OCI-LY3 (cell line): ENCODE measurements around the gene PET117.
"Not testable (repeated sequence)": the region's sequence is repeated elsewhere in the genome, so short reads cannot be mapped to it uniquely, and the experiment has no call there.

Source experiments
- H2AFZ ChIP-seq: fragments of 200-600, 300-600 bp; shearing (Covaris generic); 2 replicates; pipeline ENCODE4 v1.6.0; 2014; ENCODE audit warnings: antibody characterized with exemption, low read depth, low read length
- H3K27ac ChIP-seq: fragments of 200-600, 300-600 bp; sonication (generic); 2 replicates; pipeline ENCODE4 v1.5.1; 2014; ENCODE audit warnings: mild to moderate bottlenecking, low read length, moderate library complexity, mixed read lengths
- H3K27me3 ChIP-seq: fragments of 200-600, 300-600 bp; sonication (generic); 2 replicates; pipeline ENCODE4 v1.6.1; 2014; ENCODE audit warnings: low read depth, low read length, mixed read lengths
- H3K36me3 ChIP-seq: fragments of 200-600, 300-600 bp; sonication (generic); replicated peaks from 2 replicates; pipeline ENCODE3; 2014; ENCODE audit warnings: low read depth, low read length, mixed read lengths
- H3K4me1 ChIP-seq: fragments of 300-600, 200-600 bp; sonication (generic); 2 replicates; pipeline ENCODE4 v1.6.1; 2014; ENCODE audit warnings: low read length, mixed read lengths
- H3K4me2 ChIP-seq: fragments of 200-600, 300-600 bp; sonication (generic); 2 replicates; pipeline ENCODE4 v1.6.1; 2014; ENCODE audit warnings: low read length, mixed read lengths
- H3K4me3 ChIP-seq: fragments of 300-600, 200-600 bp; sonication (generic); 2 replicates; pipeline ENCODE4 v1.5.1; 2014; ENCODE audit warnings: antibody characterized with exemption, mild to moderate bottlenecking, low read length, moderate library complexity
- H3K79me2 ChIP-seq: fragments of 300-600, 200-600 bp; shearing (Covaris generic); 2 replicates; pipeline ENCODE4 v1.6.1; 2014; ENCODE audit warnings: mild to moderate bottlenecking, low read length, mixed read lengths
- H3K9ac ChIP-seq: fragments of 300-600, 200-600 bp; shearing (Covaris generic); 2 replicates; pipeline ENCODE4 v1.6.0; 2014; ENCODE audit warnings: mild to moderate bottlenecking, low read length, moderate library complexity
- H3K9me3 ChIP-seq: fragments of 200-600, 300-600 bp; shearing (Covaris generic); 2 replicates; pipeline ENCODE4 v1.6.1; 2014; ENCODE audit warnings: low read length, mixed read lengths; ENCODE audit not compliant: insufficient read depth
- H4K20me1 ChIP-seq: fragments of 200-600, 300-600 bp; sonication (generic); 2 replicates; pipeline ENCODE4 v1.6.1; 2016; ENCODE audit warnings: low read length, mixed read lengths; ENCODE audit not compliant: insufficient read depth
- EZH2phosphoT487 ChIP-seq: fragments of 200-600 bp; shearing (Covaris generic); IDR thresholded peaks from 2 replicates; pipeline ENCODE4 v1.6.1; 2018; ENCODE audit warnings: antibody characterized with exemption, mixed run types, low read depth
- TF ChIP-seq, protein P1 (sequence below): fragments of 200-600, 300-600 bp; sonication (generic); IDR thresholded peaks from 2 replicates; pipeline ENCODE4 v1.5.1; 2014; ENCODE audit warnings: antibody characterized with exemption, low read length, low read depth

The PET117 gene

DNA sequence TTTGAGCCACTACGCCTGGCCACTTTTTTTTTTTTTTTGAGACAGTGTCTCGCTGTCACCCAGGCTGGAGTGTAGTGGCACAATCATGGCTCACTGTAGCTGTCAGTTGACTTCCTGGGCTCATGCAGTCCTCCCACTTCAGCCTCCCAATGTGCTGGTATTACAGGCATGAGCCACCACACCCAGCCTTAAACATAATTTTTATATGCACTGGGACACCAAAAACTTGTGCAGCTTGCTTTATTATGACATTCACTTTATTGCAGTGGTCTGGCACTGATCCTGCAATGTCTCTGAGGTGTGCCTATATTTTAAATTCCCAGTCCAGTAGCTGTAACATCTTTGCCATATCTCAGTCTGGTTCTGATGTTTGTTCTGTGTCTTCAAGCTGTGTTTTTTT lies 34.7 kb downstream of the PET117 start:
- H2AFZ ChIP-seq: no peak overlapping the region
- H3K9me3 ChIP-seq: no peaks in the 10 kb centered on the region
- H3K79me2 ChIP-seq: peaks cover 49% of the 10 kb centered on the region
- no peak overlapping the region for H3K9ac ChIP-seq
- H3K4me1 ChIP-seq: no peaks in the 10 kb centered on the region
- H3K27me3 ChIP-seq: no peaks in the 10 kb centered on the region
- no peak overlapping the region for H3K4me3 ChIP-seq
- peaks cover 3% of the 10 kb centered on the region; the same call in 1 of the 2 replicates for H4K20me1 ChIP-seq
- H3K36me3 ChIP-seq: peaks cover 33% of the 10 kb centered on the region
- TF ChIP-seq, protein P1, sequence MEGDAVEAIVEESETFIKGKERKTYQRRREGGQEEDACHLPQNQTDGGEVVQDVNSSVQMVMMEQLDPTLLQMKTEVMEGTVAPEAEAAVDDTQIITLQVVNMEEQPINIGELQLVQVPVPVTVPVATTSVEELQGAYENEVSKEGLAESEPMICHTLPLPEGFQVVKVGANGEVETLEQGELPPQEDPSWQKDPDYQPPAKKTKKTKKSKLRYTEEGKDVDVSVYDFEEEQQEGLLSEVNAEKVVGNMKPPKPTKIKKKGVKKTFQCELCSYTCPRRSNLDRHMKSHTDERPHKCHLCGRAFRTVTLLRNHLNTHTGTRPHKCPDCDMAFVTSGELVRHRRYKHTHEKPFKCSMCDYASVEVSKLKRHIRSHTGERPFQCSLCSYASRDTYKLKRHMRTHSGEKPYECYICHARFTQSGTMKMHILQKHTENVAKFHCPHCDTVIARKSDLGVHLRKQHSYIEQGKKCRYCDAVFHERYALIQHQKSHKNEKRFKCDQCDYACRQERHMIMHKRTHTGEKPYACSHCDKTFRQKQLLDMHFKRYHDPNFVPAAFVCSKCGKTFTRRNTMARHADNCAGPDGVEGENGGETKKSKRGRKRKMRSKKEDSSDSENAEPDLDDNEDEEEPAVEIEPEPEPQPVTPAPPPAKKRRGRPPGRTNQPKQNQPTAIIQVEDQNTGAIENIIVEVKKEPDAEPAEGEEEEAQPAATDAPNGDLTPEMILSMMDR: no peak
- TF ChIP-seq EZH2phosphoT487: no peak
- no peak overlapping the region for H3K4me2 ChIP-seq
- no peak overlapping the region for H3K27ac ChIP-seq

DNA sequence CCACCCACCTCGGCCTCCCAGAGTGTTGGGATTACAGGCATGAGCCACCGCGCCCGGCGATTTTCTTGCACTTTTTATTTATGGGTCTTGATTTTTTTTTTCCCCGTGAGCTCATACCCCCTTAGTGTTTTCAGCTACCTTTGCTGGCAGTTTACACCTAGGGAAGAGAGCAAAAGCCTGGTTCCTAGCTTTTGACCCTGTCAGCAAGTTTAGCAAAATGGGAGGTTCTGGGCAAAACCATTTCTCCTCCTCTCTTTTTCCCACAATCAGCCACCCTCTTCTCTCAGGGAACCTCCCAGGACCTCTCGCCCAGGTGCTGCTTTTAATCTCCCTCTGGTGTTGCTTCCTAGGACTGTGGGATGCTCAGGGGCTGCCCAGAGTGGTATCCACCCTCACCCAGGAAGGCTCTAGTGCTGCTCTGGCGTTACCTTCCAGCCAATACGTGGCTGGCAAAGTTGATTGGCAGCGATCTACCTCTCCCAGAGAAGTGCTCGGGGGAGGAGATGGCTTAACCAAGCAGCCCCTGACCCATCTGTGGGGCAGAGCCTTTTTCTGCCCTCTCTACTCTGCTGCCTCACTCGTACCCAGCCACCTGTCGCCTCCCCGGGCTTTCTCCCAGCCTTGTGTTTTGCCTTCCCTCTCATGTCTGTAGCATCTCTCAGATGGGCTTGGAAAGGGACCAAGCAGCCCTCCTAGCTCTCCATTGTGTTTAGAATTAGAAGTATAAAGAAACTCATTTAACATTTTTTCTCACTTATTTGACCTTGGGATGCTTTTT lies 37.4 kb downstream of the PET117 start:
- H3K27ac ChIP-seq: no peak overlapping the region
- H4K20me1 ChIP-seq: peaks cover 3% of the 10 kb centered on the region; the same call in 1 of the 2 replicates
- no peak overlapping the region for H3K9ac ChIP-seq
- no peaks in the 10 kb centered on the region for H3K4me1 ChIP-seq
- H3K4me2 ChIP-seq: no peak overlapping the region
- no peak overlapping the region for H2AFZ ChIP-seq
- H3K27me3 ChIP-seq: no peaks in the 10 kb centered on the region
- H3K79me2 ChIP-seq: peaks cover 48% of the 10 kb centered on the region
- H3K4me3 ChIP-seq: no peak overlapping the region
- TF ChIP-seq, protein P1: no peak
- TF ChIP-seq EZH2phosphoT487: no peak
- peaks cover 35% of the 10 kb centered on the region for H3K36me3 ChIP-seq
- no peaks in the 10 kb centered on the region for H3K9me3 ChIP-seq

DNA sequence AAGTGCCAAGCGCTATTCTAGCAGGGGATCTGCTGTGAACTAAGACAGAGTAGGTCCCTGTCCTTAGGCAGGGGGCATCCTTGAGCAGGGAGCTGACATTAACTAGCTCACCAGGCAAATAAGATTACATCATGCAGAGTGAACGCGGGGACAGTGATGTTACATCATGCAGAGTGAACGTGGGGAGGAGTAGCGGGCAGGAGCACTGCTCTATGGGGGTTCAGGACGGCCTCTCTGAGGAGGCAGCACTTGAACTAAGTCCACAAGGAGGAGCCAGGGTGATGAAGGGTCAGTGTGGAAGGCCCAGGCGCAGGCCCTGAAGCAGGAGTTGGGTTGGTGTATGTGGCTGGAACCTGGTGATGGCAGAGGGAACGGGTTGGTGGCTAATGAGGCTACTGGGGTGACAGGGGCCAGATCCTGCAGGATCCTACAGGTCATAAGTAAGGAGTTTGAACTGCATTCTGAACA lies 38.7 kb downstream of the PET117 start:
- no peak overlapping the region for H3K9ac ChIP-seq
- no peak for TF ChIP-seq EZH2phosphoT487
- TF ChIP-seq, protein P1: no peak

DNA sequence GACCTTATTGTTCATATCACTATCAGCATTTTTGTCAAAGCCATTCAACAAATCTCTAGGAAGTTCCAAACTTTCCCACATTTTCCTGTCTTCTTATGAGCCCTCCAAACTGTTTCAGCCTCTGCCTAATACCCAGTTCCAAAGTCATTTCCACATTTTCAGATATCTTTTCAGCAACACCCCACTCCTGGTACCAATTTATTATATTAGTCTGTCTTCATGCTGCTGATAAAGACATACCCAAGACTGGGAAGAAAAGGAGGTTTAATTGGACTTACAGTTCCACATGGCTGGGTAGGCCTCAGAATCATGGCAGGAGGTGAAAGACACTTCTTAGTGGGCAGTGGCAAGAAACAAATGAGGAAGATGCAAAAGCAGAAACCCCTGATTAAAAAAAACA lies 42.7 kb downstream of the PET117 start:
- H4K20me1 ChIP-seq, H2AFZ ChIP-seq, H3K27ac ChIP-seq, H3K27me3 ChIP-seq, H3K4me3 ChIP-seq, H3K4me2 ChIP-seq, H3K4me1 ChIP-seq, H3K9ac ChIP-seq, H3K9me3 ChIP-seq: not testable (repeated sequence)
- peaks cover 19% of the 10 kb centered on the region for H3K79me2 ChIP-seq
- H3K36me3 ChIP-seq: peaks cover 51% of the 10 kb centered on the region

More for the DNA sequence above, 38.7 kb downstream of the PET117 start:
- Histone ChIP-seq H3K4me2 (no peak overlapping the region), H3K4me1 (no peaks in the 10 kb centered on the region), H4K20me1 (peaks cover 3% of the 10 kb centered on the region; the same call in 1 of the 2 replicates), H3K79me2 (peaks cover 42% of the 10 kb centered on the region), H3K9me3 (no peaks in the 10 kb centered on the region), H3K36me3 (peaks cover 34% of the 10 kb centered on the region), H3K4me3 (no peak overlapping the region), H2AFZ (no peak overlapping the region), H3K27me3 (no peaks in the 10 kb centered on the region), H3K27ac (no peak overlapping the region)
